Esophagus squamous epithelium (tissue), 4 donors: ENCODE results near the gene SOX18.

Experiments
- CTCF ChIP-seq, 6 experiments: fragments of 450-650 bp in 4 of 6; fragments of 200-600 bp in 2 of 6; sonication (generic) in 2 of 6; IDR thresholded peaks; one replicate each; pipeline ENCODE4 v1.5.1; 2016 to 2019; ENCODE audit warnings: antibody characterized with exemption in 6 of 6, mild to moderate bottlenecking in 4 of 6, moderate library complexity in 4 of 6
- POLR2A ChIP-seq, 4 donors: fragments of 450-650 bp; IDR thresholded peaks; one replicate each; pipeline ENCODE4 v1.6.1; 2017; ENCODE audit warnings: antibody characterized with exemption in 4 of 4, mild to moderate bottlenecking in 4 of 4, moderate library complexity in 3 of 4

GRCh38 chr20:64045346-64046011 lies 4.0 kb downstream of the SOX18 start:
- TF ChIP-seq CTCF (IDR thresholded peaks at IDR 0.05) (no peak), POLR2A (IDR thresholded peaks at IDR 0.05) (peak in 1 of 4 donors; percentile 13)
